ENCODE data around the gene LRRD1.

DNA sequence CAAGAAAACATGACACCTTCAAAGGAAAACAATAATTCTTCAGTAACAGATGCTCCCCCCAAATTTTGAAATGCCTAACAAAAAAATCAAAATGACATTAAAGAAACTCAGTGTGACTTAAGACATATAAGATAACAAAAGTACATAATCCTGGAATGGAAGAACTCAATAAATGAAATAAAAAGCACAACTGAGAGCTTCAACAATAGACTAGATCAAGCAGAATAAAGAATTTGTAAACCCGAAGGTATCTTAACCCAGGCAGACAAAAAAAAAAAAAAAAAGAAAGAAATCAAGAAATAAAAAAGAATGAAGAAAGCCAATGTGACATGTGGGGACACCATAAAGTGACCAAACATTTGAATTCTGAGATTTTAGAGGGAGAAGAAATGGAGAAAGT lies 27.7 kb upstream of the LRRD1 start:
- TF ChIP-seq MXI1 (IDR thresholded peaks at IDR 0.05; ENCODE audit: low read depth, low read length) (no peak), REST (IDR thresholded peaks at IDR 0.05; ENCODE audit: low read depth, low read length) (no peak), CTCF (IDR thresholded peaks at IDR 0.05) (no peak), FOXJ3 (CRISPR knock-in tag; IDR thresholded peaks at IDR 0.05) (no peak), RXRA (IDR thresholded peaks at IDR 0.05; ENCODE audit: borderline replicate concordance, low read depth) (no peak), RAD21 (IDR thresholded peaks at IDR 0.05; ENCODE audit: low read length) (no peak), USF2 (IDR thresholded peaks at IDR 0.05; ENCODE audit: borderline replicate concordance, low read depth, low read length) (no peak), SIN3A (IDR thresholded peaks at IDR 0.05; ENCODE audit: borderline replicate concordance, low read depth, low read length) (no peak), POLR2AphosphoS5 (IDR thresholded peaks at IDR 0.05; ENCODE audit: low read depth, low read length) (no peak), EP300 (IDR thresholded peaks at IDR 0.05; ENCODE audit: borderline replicate concordance in 1 of 2, low read depth in 1 of 2, low read length in 1 of 2) (no peak), YY1 (IDR thresholded peaks at IDR 0.05; ENCODE audit: low read depth) (no peak)
- TF ChIP-seq, protein P1, sequence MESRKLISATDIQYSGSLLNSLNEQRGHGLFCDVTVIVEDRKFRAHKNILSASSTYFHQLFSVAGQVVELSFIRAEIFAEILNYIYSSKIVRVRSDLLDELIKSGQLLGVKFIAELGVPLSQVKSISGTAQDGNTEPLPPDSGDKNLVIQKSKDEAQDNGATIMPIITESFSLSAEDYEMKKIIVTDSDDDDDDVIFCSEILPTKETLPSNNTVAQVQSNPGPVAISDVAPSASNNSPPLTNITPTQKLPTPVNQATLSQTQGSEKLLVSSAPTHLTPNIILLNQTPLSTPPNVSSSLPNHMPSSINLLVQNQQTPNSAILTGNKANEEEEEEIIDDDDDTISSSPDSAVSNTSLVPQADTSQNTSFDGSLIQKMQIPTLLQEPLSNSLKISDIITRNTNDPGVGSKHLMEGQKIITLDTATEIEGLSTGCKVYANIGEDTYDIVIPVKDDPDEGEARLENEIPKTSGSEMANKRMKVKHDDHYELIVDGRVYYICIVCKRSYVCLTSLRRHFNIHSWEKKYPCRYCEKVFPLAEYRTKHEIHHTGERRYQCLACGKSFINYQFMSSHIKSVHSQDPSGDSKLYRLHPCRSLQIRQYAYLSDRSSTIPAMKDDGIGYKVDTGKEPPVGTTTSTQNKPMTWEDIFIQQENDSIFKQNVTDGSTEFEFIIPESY (IDR thresholded peaks at IDR 0.05; ENCODE audit: borderline replicate concordance, low read depth) = no peak

All from SK-N-SH (cell line).